SK-N-SH (cell line): ENCODE measurements around the gene NHP2. TPM values are rescaled to one million over a fixed set of nuclear protein-coding genes. Genes with fewer than 3 reads are reported as not detected.

Source experiments
- CTCF ChIA-PET: fragments of 300-600, 350-600 bp; formaldehyde crosslinking; extraction: SDS; loops from one replicate; lab custom pipeline; 2021; lab: Yijun Ruan, JAX
- POLR2A ChIA-PET: fragments of 350-600 bp; sonication (Branson Sonifier 250); formaldehyde crosslinking; extraction: SDS; loops from one replicate; lab custom pipeline; 2020; ENCODE audit warnings: antibody characterized with exemption, inconsistent platforms; lab: Yijun Ruan, JAX
- DNase-seq: peaks from one replicate; pipeline ENCODE4 v3.0.0; 2012
- H2AFZ ChIP-seq: fragments of 200-600 bp; sonication (generic); 2 replicates; pipeline ENCODE4 v1.8.1; 2016; ENCODE audit warnings: antibody characterized with exemption, mild to moderate bottlenecking, low read depth
- H3F3A ChIP-seq: fragments of 200-600 bp; sonication (generic); replicated peaks from 2 replicates; pipeline ENCODE3; 2016; ENCODE audit warnings: antibody characterized with exemption, mild to moderate bottlenecking; ENCODE audit not compliant: insufficient read depth
- H3K27ac ChIP-seq, 2 experiments: fragments of 200-500 bp in 1 of 2; fragments of 200-600 bp in 1 of 2; sonication (Bioruptor generic) in 1 of 2; sonication (generic), shearing (Covaris generic) in 1 of 2; 2 replicates each; pipeline versions ENCODE4 v1.5.1 to v1.6.1; 2014 to 2016; ENCODE audit warnings: low read depth in 2 of 2, inconsistent platforms in 1 of 2, low read length in 1 of 2, mild to moderate bottlenecking in 1 of 2, mixed read lengths in 1 of 2
- H3K27me3 ChIP-seq: fragments of 200-600 bp; sonication (generic), shearing (Covaris generic); 2 replicates; pipeline ENCODE4 v1.6.1; 2016; ENCODE audit warnings: mixed run types; ENCODE audit not compliant: insufficient read depth
- H3K36me3 ChIP-seq, 2 experiments: fragments of 200-500 bp in 1 of 2; fragments of 200-600 bp in 1 of 2; sonication (Bioruptor generic) in 1 of 2; sonication (generic) in 1 of 2; replicated peaks in 1 of 2; 2 replicates each; pipeline versions ENCODE3 to v1.5.1; 2014 to 2016; ENCODE audit warnings: low read length in 1 of 2, mild to moderate bottlenecking in 1 of 2; ENCODE audit not compliant: insufficient read depth in 2 of 2, control insufficient read depth in 1 of 2
- H3K4me1 ChIP-seq, 2 experiments: fragments of 200-500 bp in 1 of 2; fragments of 200-600 bp in 1 of 2; sonication (Bioruptor generic) in 1 of 2; sonication (generic), shearing (Covaris generic) in 1 of 2; 2 replicates each; pipeline versions ENCODE4 v1.5.1 to v1.6.1; 2014 to 2016; ENCODE audit warnings: low read depth in 1 of 2, low read length in 1 of 2, mixed run types in 1 of 2; ENCODE audit not compliant: insufficient read depth in 2 of 2, control insufficient read depth in 1 of 2
- H3K4me2 ChIP-seq: fragments of 200-600 bp; sonication (generic), shearing (Covaris generic); 2 replicates; pipeline ENCODE4 v1.6.1; 2017; ENCODE audit warnings: mixed run types
- H3K4me3 ChIP-seq, 2 experiments: fragments of 200-500 bp in 1 of 2; fragments of 200-600 bp in 1 of 2; sonication (Bioruptor generic) in 1 of 2; sonication (generic), shearing (Covaris generic) in 1 of 2; 2 replicates each; pipeline versions ENCODE4 v1.5.1 to v1.8.1; 2014 to 2016; ENCODE audit warnings: low read depth in 2 of 2, inconsistent platforms in 1 of 2, low read length in 1 of 2, mild to moderate bottlenecking in 1 of 2, mixed read lengths in 1 of 2, moderate library complexity in 1 of 2
- H3K79me2 ChIP-seq: fragments of 200-600 bp; sonication (generic); 2 replicates; pipeline ENCODE4 v1.8.1; 2017; ENCODE audit warnings: mild to moderate bottlenecking; ENCODE audit not compliant: insufficient read depth
- H3K9ac ChIP-seq: fragments of 200-600 bp; sonication (generic); 2 replicates; pipeline ENCODE4 v1.6.1; 2017; ENCODE audit warnings: mixed run types
- H3K9me2 ChIP-seq: fragments of 200-600 bp; sonication (generic); 2 replicates; pipeline ENCODE4 v1.6.1; 2017; ENCODE audit warnings: mixed run types
- H3K9me3 ChIP-seq: fragments of 200-600 bp; sonication (generic); 2 replicates; pipeline ENCODE4 v1.6.1; 2017; ENCODE audit warnings: mixed run types, mild to moderate bottlenecking, moderate library complexity
- H4K20me1 ChIP-seq: fragments of 200-600 bp; sonication (generic); 2 replicates; pipeline ENCODE4 v1.6.1; 2017; ENCODE audit warnings: mild to moderate bottlenecking, mixed run types; ENCODE audit not compliant: insufficient read depth
- CHD2 ChIP-seq: fragments of 150-350 bp; IDR thresholded peaks from 2 replicates; pipeline ENCODE4 v1.6.1; 2018; ENCODE audit warnings: low read length; ENCODE audit not compliant: partially characterized antibody
- CTCF ChIP-seq: fragments of 200-600 bp; sonication (generic); IDR thresholded peaks from 2 replicates; pipeline ENCODE4 v1.6.1; 2017; ENCODE audit warnings: antibody characterized with exemption, mild to moderate bottlenecking, moderate library complexity
- ELF1 ChIP-seq: IDR thresholded peaks from 2 replicates; pipeline ENCODE4 v1.4.0; 2012
- EP300 ChIP-seq, 2 experiments: IDR thresholded peaks; 2 replicates each; pipeline versions ENCODE4 v1.4.0 to v1.6.1; 2012; ENCODE audit warnings: borderline replicate concordance in 1 of 2, low read depth in 1 of 2, low read length in 1 of 2
- FOXM1 ChIP-seq: IDR thresholded peaks from 2 replicates; pipeline ENCODE4 v1.4.0; 2012; ENCODE audit warnings: low read depth, mild to moderate bottlenecking
- GABPA ChIP-seq: IDR thresholded peaks from 2 replicates; pipeline ENCODE4 v1.4.0; 2012; ENCODE audit warnings: low read depth, mild to moderate bottlenecking
- MAX ChIP-seq: IDR thresholded peaks from 2 replicates; pipeline ENCODE4 v1.4.0; 2012; ENCODE audit warnings: low read depth
- MXI1 ChIP-seq: IDR thresholded peaks from 2 replicates; pipeline ENCODE4 v1.6.1; 2012; ENCODE audit warnings: mild to moderate bottlenecking, low read depth, low read length, improper control_type of control experiment
- PBX3 ChIP-seq: IDR thresholded peaks from 2 replicates; pipeline ENCODE4; 2012
- POLR2AphosphoS5 ChIP-seq: IDR thresholded peaks from 2 replicates; pipeline ENCODE4 v1.6.1; 2012; ENCODE audit warnings: low read depth, low read length
- RCOR1 ChIP-seq: fragments of 150-350 bp; IDR thresholded peaks from 2 replicates; pipeline ENCODE4 v1.6.1; 2017; ENCODE audit warnings: antibody characterized with exemption, low read length
- REST ChIP-seq: IDR thresholded peaks from 2 replicates; pipeline ENCODE4 v1.6.1; 2012; ENCODE audit warnings: mild to moderate bottlenecking, low read depth, low read length, moderate library complexity
- SIN3A ChIP-seq: IDR thresholded peaks from 2 replicates; pipeline ENCODE4 v1.6.1; 2012; ENCODE audit warnings: low read depth, mild to moderate bottlenecking, low read length, moderate library complexity, borderline replicate concordance
- SMC3 ChIP-seq: IDR thresholded peaks from 2 replicates; pipeline ENCODE4 v1.6.1; 2012; ENCODE audit warnings: low read depth, low read length, improper control_type of control experiment
- TEAD4 ChIP-seq: IDR thresholded peaks from 2 replicates; pipeline ENCODE4 v1.4.0; 2012; ENCODE audit warnings: mild to moderate bottlenecking, borderline replicate concordance; ENCODE audit not compliant: insufficient read depth
- YY1 ChIP-seq: IDR thresholded peaks from 2 replicates; pipeline ENCODE4 v1.4.0; 2012; ENCODE audit warnings: low read depth, mild to moderate bottlenecking
- ZBTB33 ChIP-seq: IDR thresholded peaks from 2 replicates; pipeline ENCODE4 v1.4.0; 2012; ENCODE audit warnings: low read depth, borderline replicate concordance
- WGBS: methylation state at CpG from one replicate; pipeline ENCODE4 v1.1.6; 2017; ENCODE audit warnings: low lambda C conversion rate; 5-methylcytosine and 5-hydroxymethylcytosine counted together
- polyA plus RNA-seq, 3 experiments: library from polyadenylated mRNA; depleted of rRNA; stranded (reverse); fragments of >200 nt; gene quantifications; 2 replicates each; pipeline ENCODE4 v1.2.3, GENCODE V29; 2012

NHP2 gene
- polyA plus RNA-seq, 1 of the 3 experiments (the other 2 are of a cell fraction) = 455 TPM

- Histone ChIP-seq H4K20me1 (no peaks in the 10 kb centered on the region), H3K9me3 (no peaks in the 10 kb centered on the region), H3K4me2 (peak overlapping the region; percentile 62; the same call in 1 of the 2 replicates), H3K9me2 (no peaks in the 10 kb centered on the region), H3K9ac (no peak overlapping the region), H3K27ac (no peak overlapping the region), H3K79me2 (no peaks in the 10 kb centered on the region), H3K4me1 (peaks cover 0 to 17% of the 10 kb centered on the region in 2 experiments; a peak in 1 of 4 replicates), H3K4me3 (peak overlapping the region in 1 of 2 experiments; percentile 44; a peak in 1 of 4 replicates), H3K36me3 (no peaks in the 10 kb centered on the region), H3K27me3 (no peaks in the 10 kb centered on the region; the same call in 1 of the 2 replicates), H3F3A (no peaks in the 10 kb centered on the region), H2AFZ (0 out of 2 replicates have a peak overlapping the region, but pooled peaks have one; percentile 56)
- ChIA-PET POLR2A (interaction anchor here (0.9 kb wide), 1 partner anchor 17 kb away, joined by 3 read pairs; the partner anchor contains the start of gene RMND5B), CTCF (interaction anchor here (0.9 to 5.5 kb wide), 4 partner anchors 24 to 50 kb away, joined by 3 to 21 read pairs (median 4); no protein-coding TSS in a partner anchor)
- TF ChIP-seq CHD2 = no peak
- no peak for TF ChIP-seq ZBTB33
- TF ChIP-seq MXI1 = no peak
- TF ChIP-seq RCOR1 = no peak
- no peak for TF ChIP-seq EP300 (IDR thresholded peaks at IDR 0.05; ENCODE audit: borderline replicate concordance in 1 of 2, low read depth in 1 of 2, low read length in 1 of 2)
- TF ChIP-seq MAX = no peak
- TF ChIP-seq SIN3A = no peak
- TF ChIP-seq GABPA = no peak
- TF ChIP-seq POLR2AphosphoS5 = no peak
- TF ChIP-seq CTCF = no peak
- no peak for TF ChIP-seq PBX3
- TF ChIP-seq ELF1 = no peak
- no peak for TF ChIP-seq FOXM1
- TF ChIP-seq REST = no peak
- no peak for TF ChIP-seq TEAD4
- no peak for TF ChIP-seq YY1
- no peak for TF ChIP-seq SMC3
- DNase-seq = no peak
- WGBS = 57% methylated on average over 21 of the region's 28 CpGs
Observed at GRCh38 chr5:178114325-178115135, 39.2 kb downstream of the NHP2 start.
